Body of pancreas (tissue), 4 donors: Measurements from ENCODE around the gene CADM4.

ENCODE experiments used
- CTCF ChIP-seq, 7 experiments: fragments of 450-650 bp in 4 of 7; fragments of 200-600 bp in 3 of 7; sonication (generic) in 3 of 7; IDR thresholded peaks; one replicate each; pipeline ENCODE4 v1.5.1; 2016 to 2019; ENCODE audit warnings: antibody characterized with exemption in 7 of 7
- POLR2A ChIP-seq, 3 donors: fragments of 450-650 bp; IDR thresholded peaks; one replicate each; pipeline ENCODE4 v1.6.1; 2016; ENCODE audit warnings: antibody characterized with exemption in 3 of 3, mild to moderate bottlenecking in 2 of 3

- TF ChIP-seq CTCF (IDR thresholded peaks at IDR 0.05) (no peak), POLR2A (IDR thresholded peaks at IDR 0.05) (no peak)
Observed at GRCh38 chr19:43683905-43684304, 44.3 kb upstream of the CADM4 start.
